Measurements from ENCODE around the gene AHNAK.

DNA sequence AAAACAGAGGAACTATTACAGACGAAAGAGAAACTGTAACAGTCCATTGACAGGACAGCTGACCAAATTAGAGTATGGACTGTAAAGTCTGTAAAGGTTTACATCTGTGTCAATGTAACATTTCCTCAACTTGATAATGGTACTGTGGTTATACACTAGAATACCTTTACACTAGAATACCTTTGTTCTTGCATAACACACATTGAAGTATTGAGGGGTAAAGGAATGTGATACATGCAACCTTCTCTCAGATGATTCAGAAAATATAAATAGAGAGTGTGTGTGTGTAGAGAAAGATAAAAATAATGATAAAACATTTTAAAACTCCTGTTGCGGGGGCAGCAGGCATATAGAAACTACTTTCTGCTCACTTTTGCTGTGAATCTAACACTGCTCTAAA lies 32.6 kb upstream of the AHNAK start:
- no peak for TF ChIP-seq POLR2AphosphoS5 (IDR thresholded peaks at IDR 0.05; ENCODE audit: low read depth, low read length)
- no peak for TF ChIP-seq TAF1 (IDR thresholded peaks at IDR 0.05; ENCODE audit: borderline replicate concordance, low read depth, low read length)
- no peak for TF ChIP-seq POLR2A (IDR thresholded peaks at IDR 0.05; ENCODE audit: low read depth, low read length)

Data from GM12892 (cell line).